HepG2 (cell line): ENCODE results near the gene CAMK2D. TPM values are rescaled to one million over a fixed set of nuclear protein-coding genes. Genes with fewer than 3 reads are reported as not detected.

ENCODE experiments used
- ATAC-seq: fragments of 200-7000 bp; cut with Tn5 transposase; 3 replicates; pipeline ENCODE4 v1.9.1; 2020; ENCODE audit warnings: mild to moderate bottlenecking, moderate library complexity
- BruUV-seq: library from RNA; stranded (reverse); fragments of 400-500 nt; replicated peaks from 2 replicates; lab custom pipeline; 2021; lab: Mats Ljungman, UMichigan
- CTCF ChIA-PET: fragments of 300-600 bp; formaldehyde crosslinking; extraction: SDS; loops from one replicate; lab custom pipeline; 2021; ENCODE audit warnings: low total read pairs, inconsistent platforms, low intra/inter-chr PET ratio; lab: Yijun Ruan, JAX
- POLR2A ChIA-PET: fragments of 350-600 bp; sonication (Branson Sonifier 250); formaldehyde crosslinking; loops from one replicate; lab custom pipeline; 2020; ENCODE audit warnings: antibody characterized with exemption, inconsistent platforms; lab: Yijun Ruan, JAX
- DNase-seq: peaks from one replicate; pipeline ENCODE4 v3.0.0-alpha.2; 2015; ENCODE audit warnings: low spot score
- FAIRE-seq: peaks from 3 replicates; lab custom pipeline; 2011; peaks lifted over from hg19 to GRCh38; lab: Jason Lieb, UNC
- H2AFZ ChIP-seq: one replicate; pipeline ENCODE4 v1.6.1; 2011; ENCODE audit warnings: low read length, inconsistent platforms
- H3K27ac ChIP-seq: fragments of 300-600 bp; 3 replicates; pipeline ENCODE4 v1.8.0; 2011; ENCODE audit warnings: mixed run types, mild to moderate bottlenecking, mixed read lengths, low read length, inconsistent platforms; ENCODE audit not compliant: insufficient read depth; ENCODE audit errors: extremely low read length
- H3K27me3 ChIP-seq, 2 experiments: fragments of 200-600 bp in 1 of 2; 2 replicates in 1 of 2; 3 replicates in 1 of 2; pipeline versions ENCODE4 v1.6.0 to v1.8.0; 2011; ENCODE audit warnings: low read length in 2 of 2, mild to moderate bottlenecking in 2 of 2, moderate library complexity in 2 of 2, inconsistent platforms in 1 of 2; ENCODE audit not compliant: insufficient read depth in 2 of 2, control insufficient read depth in 1 of 2
- H3K36me3 ChIP-seq, 2 experiments: fragments of 200-600 bp in 1 of 2; replicated peaks in 1 of 2; 2 replicates in 1 of 2; 3 replicates in 1 of 2; pipeline versions ENCODE4 v1.5.1 to v1.8.0; 2011; ENCODE audit warnings: low read length in 2 of 2, inconsistent platforms in 1 of 2; ENCODE audit not compliant: insufficient read depth in 2 of 2, control insufficient read depth in 1 of 2
- H3K4me1 ChIP-seq: 2 replicates; pipeline ENCODE4 v1.5.1; 2012; ENCODE audit warnings: low read length, inconsistent platforms; ENCODE audit not compliant: insufficient read depth
- H3K4me2 ChIP-seq: 2 replicates; pipeline ENCODE4 v1.6.0; 2011; ENCODE audit warnings: low read depth, low read length, inconsistent platforms
- H3K4me3 ChIP-seq, 3 experiments: fragments of 200-600 bp in 1 of 3; sonication (generic), shearing (Covaris generic) in 1 of 3; replicated peaks in 1 of 3; 2 replicates each; pipeline ENCODE4 v1.5.1; 2011 to 2016; ENCODE audit warnings: low read length in 3 of 3, inconsistent platforms in 2 of 3, low read depth in 2 of 3, mild to moderate bottlenecking in 2 of 3, control low read depth in 1 of 3, mixed read lengths in 1 of 3; ENCODE audit not compliant: insufficient read depth in 1 of 3
- H3K79me2 ChIP-seq: one replicate; pipeline ENCODE4 v1.6.1; 2011; ENCODE audit warnings: low read length, inconsistent platforms; ENCODE audit not compliant: insufficient read depth
- H3K9ac ChIP-seq: 2 replicates; pipeline ENCODE4 v1.6.0; 2011; ENCODE audit warnings: mild to moderate bottlenecking, low read depth, low read length, inconsistent platforms; ENCODE audit not compliant: insufficient read depth
- H3K9me3 ChIP-seq: 2 replicates; pipeline ENCODE4 v1.5.1; 2012; ENCODE audit warnings: mild to moderate bottlenecking, low read length
- H4K20me1 ChIP-seq: 2 replicates; pipeline ENCODE4 v1.6.0; 2011; ENCODE audit warnings: inconsistent platforms, mild to moderate bottlenecking, low read length, moderate library complexity; ENCODE audit not compliant: insufficient read depth
- AKAP8 ChIP-seq: sonication (generic); formaldehyde crosslinking; IDR thresholded peaks from 2 replicates; pipeline ENCODE4 v1.5.1; 2020; ENCODE audit warnings: mild to moderate bottlenecking, missing genetic modification reagents
- ARID2 ChIP-seq: sonication (generic); formaldehyde crosslinking; IDR thresholded peaks from 2 replicates; pipeline ENCODE4 v1.8.1; 2022; ENCODE audit warnings: mild to moderate bottlenecking, missing genetic modification reagents, borderline replicate concordance
- DNMT1 ChIP-seq: sonication (generic); formaldehyde crosslinking; IDR thresholded peaks from 2 replicates; pipeline ENCODE4 v1.5.1; 2020; ENCODE audit warnings: mild to moderate bottlenecking, missing genetic modification reagents
- KAT2B ChIP-seq: fragments of 150-350 bp; IDR thresholded peaks from 2 replicates; pipeline ENCODE4 v1.6.1; 2014; ENCODE audit warnings: low read depth, low read length, borderline replicate concordance
- LCORL ChIP-seq, 2 experiments: fragments of 450-650 bp in 1 of 2; sonication (generic) in 1 of 2; formaldehyde crosslinking in 1 of 2; IDR thresholded peaks; 2 replicates each; pipeline versions ENCODE4 v1.5.0 to v1.6.1; 2017 to 2020; ENCODE audit warnings: antibody characterized with exemption in 1 of 2, missing genetic modification reagents in 1 of 2
- NBN ChIP-seq: fragments of 450-650 bp; conservative IDR thresholded peaks from 2 replicates; pipeline ENCODE4 v1.6.1; 2017
- NCOA5 ChIP-seq: sonication (generic); formaldehyde crosslinking; IDR thresholded peaks from 2 replicates; pipeline ENCODE4 v1.4.0; 2020; ENCODE audit warnings: missing genetic modification reagents
- RFXANK ChIP-seq: IDR thresholded peaks from 2 replicates; pipeline ENCODE4 v1.6.1; 2016
- ZFX ChIP-seq: sonication (generic); formaldehyde crosslinking; IDR thresholded peaks from 2 replicates; pipeline ENCODE4 v1.4.0; 2020; ENCODE audit warnings: mild to moderate bottlenecking, low read depth, missing genetic modification reagents, moderate library complexity
- ZNF20 ChIP-seq: sonication (generic); formaldehyde crosslinking; IDR thresholded peaks from 2 replicates; pipeline ENCODE4 v1.4.0; 2020; ENCODE audit warnings: mild to moderate bottlenecking, moderate library complexity, missing genetic modification reagents
- ZNF605 ChIP-seq: sonication (generic); formaldehyde crosslinking; IDR thresholded peaks from 2 replicates; pipeline ENCODE4 v1.8.0; 2022; ENCODE audit warnings: mild to moderate bottlenecking, missing genetic modification reagents
- ZNF841 ChIP-seq: sonication (generic); formaldehyde crosslinking; IDR thresholded peaks from 2 replicates; pipeline ENCODE4 v1.8.1; 2023; ENCODE audit warnings: missing genetic modification reagents, borderline replicate concordance
- WGBS: methylation state at CpG from one replicate; pipeline ENCODE4 v1.1.6; 2017; ENCODE audit warnings: low lambda C conversion rate; 5-methylcytosine and 5-hydroxymethylcytosine counted together
- in situ Hi-C: cut with HindIII; loops from 2 replicates; pipeline ENCODE4 v1.10.0; 2017; ENCODE audit warnings: low pct_unique_long_range_greater_than_20kb; ENCODE audit not compliant: extremely low pct_ligation_motif_present
- intact Hi-C: fragments of 100-400 bp; cut with micrococcal nuclease; formaldehyde crosslinking; loops from one replicate; pipeline ENCODE4 v1.10.0; 2022; ENCODE audit not compliant: unreplicated experiment
- polyA plus RNA-seq, 8 experiments: library from polyadenylated mRNA; depleted of rRNA in 3 of 8; stranded (reverse) in 7 of 8; unstranded in 1 of 8; fragments of >200 nt; fragmentation: Illumina TruSeq in 4 of 8; extraction: Trizol in 4 of 8; gene quantifications; 2 replicates each; pipeline versions ENCODE4 v1.2.1 to v1.2.3, GENCODE V29; 2011 to 2016; ENCODE audit warnings: low read depth in 4 of 8, missing spikeins in 1 of 8, mixed read lengths in 1 of 8; ENCODE audit not compliant: insufficient read depth in 1 of 8
- total RNA-seq, 5 experiments: library from RNA; depleted of rRNA; stranded (reverse); fragments of >200 nt; fragmentation: Illumina TruSeq; extraction: Trizol; gene quantifications; 2 replicates each; pipeline ENCODE4 v1.2.3, GENCODE V29; 2016; ENCODE audit warnings: low read depth in 1 of 5
- TF ChIP-seq, protein P1 (sequence below): sonication (generic); formaldehyde crosslinking; IDR thresholded peaks from 2 replicates; pipeline ENCODE4 v1.4.0; 2020; ENCODE audit warnings: missing genetic modification reagents
- TF ChIP-seq, protein P2 (sequence below): sonication (generic); formaldehyde crosslinking; IDR thresholded peaks from 2 replicates; pipeline ENCODE4 v1.5.0; 2020; ENCODE audit warnings: mild to moderate bottlenecking, missing genetic modification reagents

The CAMK2D gene
- total and polyA plus RNA-seq, 2 of the 13 experiments (the other 11 are each of a cell fraction or from before 2014, with no cell fraction given), result 18.0 to 65.4 TPM

GRCh38 chr4:113665036-113665435 lies 96.5 kb downstream of the CAMK2D start:
- CTCF ChIA-PET, result no interaction called here
- no peaks in the 10 kb centered on the region for H4K20me1 ChIP-seq
- peaks cover 10% of the 10 kb centered on the region for H3K4me1 ChIP-seq
- no peak for DNase-seq
- H3K79me2 ChIP-seq, result peaks cover 2% of the 10 kb centered on the region
- no peak overlapping the region for H3K9ac ChIP-seq
- no peaks in the 10 kb centered on the region for H3K27me3 ChIP-seq
- TF ChIP-seq ZNF841 (CRISPR knock-in tag), result no peak
- in situ Hi-C loops (no loop called here), intact Hi-C loops (loop anchor here (10.0 kb wide), 1 partner anchor 270 kb away; no protein-coding TSS in a partner anchor)
- H3K4me2 ChIP-seq, result no peak overlapping the region
- POLR2A ChIA-PET, result no interaction called here
- no peak overlapping the region for H3K27ac ChIP-seq
- H3K4me3 ChIP-seq, result no peak overlapping the region
- H3K36me3 ChIP-seq, result no peaks in the 10 kb centered on the region
- no peaks in the 10 kb centered on the region for H3K9me3 ChIP-seq
- H2AFZ ChIP-seq, result no peak overlapping the region
- no peak for ATAC-seq
- WGBS, result 100% methylated on average over 1 of the region's 1 CpG
- no peak for FAIRE-seq
- BruUV-seq, result no TSS peak

DNA sequence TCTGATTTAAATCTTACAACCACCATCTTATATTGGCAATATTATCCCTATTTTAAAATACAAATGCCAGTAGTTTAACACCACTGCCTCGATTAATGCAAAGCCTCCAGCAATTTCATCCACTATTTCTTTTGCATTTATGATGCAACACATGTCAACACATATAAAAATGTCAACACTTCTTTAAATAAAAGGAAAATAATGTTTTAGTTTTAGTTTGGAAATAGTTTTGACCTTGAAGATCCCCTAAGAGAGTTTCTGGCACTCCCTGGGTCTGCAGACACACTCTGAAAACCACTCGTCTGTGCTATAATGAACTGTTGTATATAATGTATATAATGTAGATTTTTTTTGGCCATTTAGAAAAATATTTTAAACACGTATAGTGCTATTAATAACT lies 99.0 kb downstream of the CAMK2D start:
- Histone ChIP-seq H3K79me2 (peaks cover 2% of the 10 kb centered on the region), H4K20me1 (no peaks in the 10 kb centered on the region), H3K27me3 (no peaks in the 10 kb centered on the region), H3K27ac (no peak overlapping the region), H3K4me2 (no peak overlapping the region), H3K9me3 (no peaks in the 10 kb centered on the region), H3K4me1 (peaks cover 29% of the 10 kb centered on the region), H3K36me3 (peaks cover 0 to 2% of the 10 kb centered on the region in 2 experiments; a peak in 1 of 5 replicates), H2AFZ (no peak overlapping the region), H3K4me3 (no peak overlapping the region), H3K9ac (no peak overlapping the region)
- WGBS, result 96% methylated on average over 3 of the region's 3 CpGs
- in situ Hi-C loops, result no loop called here
- intact Hi-C loops, result loop anchor here (10.0 kb wide), 1 partner anchor 268 kb away; no protein-coding TSS in a partner anchor
- ATAC-seq, result no peak
- no peak for DNase-seq
- ChIA-PET CTCF (no interaction called here), POLR2A (no interaction called here)
- BruUV-seq, result no TSS peak
- no peak for FAIRE-seq
- TF ChIP-seq KAT2B (no peak), ARID2 (CRISPR knock-in tag) (no peak), LCORL (IDR thresholded peaks at IDR 0.05) (no peak), LCORL (CRISPR knock-in tag; IDR thresholded peaks at IDR 0.05) (no peak), AKAP8 (CRISPR knock-in tag) (no peak), ZNF20 (CRISPR knock-in tag) (no peak), ZNF605 (CRISPR knock-in tag) (no peak), NBN (no peak), NCOA5 (CRISPR knock-in tag) (no peak), DNMT1 (CRISPR knock-in tag) (no peak), RFXANK (CRISPR knock-in tag) (no peak), ZFX (no peak)
- TF ChIP-seq, protein P1, sequence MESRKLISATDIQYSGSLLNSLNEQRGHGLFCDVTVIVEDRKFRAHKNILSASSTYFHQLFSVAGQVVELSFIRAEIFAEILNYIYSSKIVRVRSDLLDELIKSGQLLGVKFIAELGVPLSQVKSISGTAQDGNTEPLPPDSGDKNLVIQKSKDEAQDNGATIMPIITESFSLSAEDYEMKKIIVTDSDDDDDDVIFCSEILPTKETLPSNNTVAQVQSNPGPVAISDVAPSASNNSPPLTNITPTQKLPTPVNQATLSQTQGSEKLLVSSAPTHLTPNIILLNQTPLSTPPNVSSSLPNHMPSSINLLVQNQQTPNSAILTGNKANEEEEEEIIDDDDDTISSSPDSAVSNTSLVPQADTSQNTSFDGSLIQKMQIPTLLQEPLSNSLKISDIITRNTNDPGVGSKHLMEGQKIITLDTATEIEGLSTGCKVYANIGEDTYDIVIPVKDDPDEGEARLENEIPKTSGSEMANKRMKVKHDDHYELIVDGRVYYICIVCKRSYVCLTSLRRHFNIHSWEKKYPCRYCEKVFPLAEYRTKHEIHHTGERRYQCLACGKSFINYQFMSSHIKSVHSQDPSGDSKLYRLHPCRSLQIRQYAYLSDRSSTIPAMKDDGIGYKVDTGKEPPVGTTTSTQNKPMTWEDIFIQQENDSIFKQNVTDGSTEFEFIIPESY (CRISPR knock-in tag), result no peak
- TF ChIP-seq, protein P2, sequence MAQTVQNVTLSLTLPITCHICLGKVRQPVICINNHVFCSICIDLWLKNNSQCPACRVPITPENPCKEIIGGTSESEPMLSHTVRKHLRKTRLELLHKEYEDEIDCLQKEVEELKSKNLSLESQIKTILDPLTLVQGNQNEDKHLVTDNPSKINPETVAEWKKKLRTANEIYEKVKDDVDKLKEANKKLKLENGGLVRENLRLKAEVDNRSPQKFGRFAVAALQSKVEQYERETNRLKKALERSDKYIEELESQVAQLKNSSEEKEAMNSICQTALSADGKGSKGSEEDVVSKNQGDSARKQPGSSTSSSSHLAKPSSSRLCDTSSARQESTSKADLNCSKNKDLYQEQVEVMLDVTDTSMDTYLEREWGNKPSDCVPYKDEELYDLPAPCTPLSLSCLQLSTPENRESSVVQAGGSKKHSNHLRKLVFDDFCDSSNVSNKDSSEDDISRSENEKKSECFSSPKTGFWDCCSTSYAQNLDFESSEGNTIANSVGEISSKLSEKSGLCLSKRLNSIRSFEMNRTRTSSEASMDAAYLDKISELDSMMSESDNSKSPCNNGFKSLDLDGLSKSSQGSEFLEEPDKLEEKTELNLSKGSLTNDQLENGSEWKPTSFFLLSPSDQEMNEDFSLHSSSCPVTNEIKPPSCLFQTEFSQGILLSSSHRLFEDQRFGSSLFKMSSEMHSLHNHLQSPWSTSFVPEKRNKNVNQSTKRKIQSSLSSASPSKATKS (CRISPR knock-in tag), result no peak
